Fibroblast of skin of right biceps (primary cell): ENCODE data around the gene CACNA1H.
"Not testable (repeated sequence)": the region's sequence is repeated elsewhere in the genome, so short reads cannot be mapped to it uniquely, and the experiment has no call there.

ENCODE experiments used
- DNase-seq: peaks from one replicate; pipeline ENCODE4 v3.0.0-alpha.2; 2013

Gene CACNA1H

DNA sequence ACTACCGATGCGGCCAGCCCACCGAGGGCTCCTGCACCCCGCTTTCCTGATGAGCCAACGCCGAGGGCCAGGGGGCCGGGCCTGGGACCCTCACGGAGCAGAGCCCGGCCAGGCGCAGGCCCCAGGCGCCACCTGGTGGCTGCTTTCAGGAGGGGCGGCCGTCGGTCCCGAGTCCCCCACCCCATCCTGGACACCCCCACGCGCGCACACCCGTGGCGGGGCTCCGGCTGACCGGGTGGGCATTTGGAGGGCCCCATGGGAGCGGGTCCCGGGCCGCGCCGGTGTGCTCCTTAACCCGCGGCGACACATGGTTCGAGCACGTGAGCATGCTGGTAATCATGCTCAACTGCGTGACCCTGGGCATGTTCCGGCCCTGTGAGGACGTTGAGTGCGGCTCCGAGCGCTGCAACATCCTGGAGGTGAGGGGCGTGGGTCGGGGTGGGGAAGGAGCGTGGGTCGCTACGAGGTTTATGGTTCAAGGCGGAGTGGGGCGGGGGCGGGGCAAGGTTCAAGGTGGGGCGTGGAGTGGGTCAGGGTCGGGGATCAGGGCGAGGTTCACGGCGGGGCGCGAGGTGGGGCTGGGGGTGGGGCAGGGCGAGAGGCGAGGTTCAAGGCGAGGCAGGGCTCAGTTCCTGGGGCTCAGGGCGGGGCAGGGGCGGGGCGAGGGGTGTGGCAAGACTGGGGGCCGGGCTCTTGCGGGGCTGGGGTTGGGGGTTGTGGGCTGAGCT lies 41.9 kb downstream of the CACNA1H start:
- DNase-seq, result no peak

- no peak for DNase-seq
These were observed 42.4 kb downstream of the CACNA1H start for GRCh38 chr16:1195393-1195666.

DNA sequence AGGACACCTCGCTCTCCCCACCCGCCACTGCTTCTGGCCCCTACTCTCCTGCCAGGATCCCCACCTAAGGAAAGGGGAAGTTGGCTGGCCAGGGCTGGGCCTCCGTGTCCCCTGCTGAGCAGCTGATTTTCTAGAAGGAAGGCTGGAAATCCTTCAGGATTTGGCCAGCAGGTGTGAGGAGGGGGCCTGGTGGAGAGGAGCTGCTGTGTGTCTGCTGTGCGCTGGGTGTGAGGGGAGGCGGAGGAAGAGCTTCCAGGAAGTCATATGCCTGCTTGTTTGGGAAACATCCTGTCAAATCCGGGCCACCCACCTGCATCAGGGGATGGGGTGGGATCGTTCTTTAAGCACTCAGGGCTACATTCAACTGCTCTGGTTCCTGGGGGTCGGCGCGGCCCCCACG lies 43.6 kb downstream of the CACNA1H start:
- DNase-seq, result no peak

GRCh38 chr16:1197237-1197866 lies 44.4 kb downstream of the CACNA1H start:
- no peak for DNase-seq

- no peak for DNase-seq
These were observed 45.3 kb downstream of the CACNA1H start for GRCh38 chr16:1198194-1198593.

- DNase-seq, result not testable (repeated sequence)
These were observed 45.9 kb downstream of the CACNA1H start for GRCh38 chr16:1198671-1199346.

GRCh38 chr16:1199347-1200013 lies 46.6 kb downstream of the CACNA1H start:
- DNase-seq, result no peak

- DNase-seq, result no peak
These were observed 47.2 kb downstream of the CACNA1H start for GRCh38 chr16:1200014-1200627.

- DNase-seq, result no peak
These were observed 48.5 kb downstream of the CACNA1H start for GRCh38 chr16:1201444-1201843.

DNA sequence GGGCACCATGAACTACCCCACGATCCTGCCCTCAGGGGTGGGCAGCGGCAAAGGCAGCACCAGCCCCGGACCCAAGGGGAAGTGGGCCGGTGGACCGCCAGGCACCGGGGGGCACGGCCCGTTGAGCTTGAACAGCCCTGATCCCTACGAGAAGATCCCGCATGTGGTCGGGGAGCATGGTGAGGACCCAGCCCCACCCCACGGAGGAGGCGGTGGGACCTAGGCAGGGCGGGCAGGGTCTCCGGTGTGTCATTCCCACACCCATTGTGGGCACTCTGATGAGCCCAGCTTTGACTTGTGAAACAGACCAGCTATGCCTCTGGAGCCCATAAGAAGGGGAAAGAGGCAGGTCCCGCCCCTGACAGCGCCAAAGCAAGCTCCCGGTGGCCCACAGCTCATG lies 49.4 kb downstream of the CACNA1H start:
- DNase-seq, result no peak

DNA sequence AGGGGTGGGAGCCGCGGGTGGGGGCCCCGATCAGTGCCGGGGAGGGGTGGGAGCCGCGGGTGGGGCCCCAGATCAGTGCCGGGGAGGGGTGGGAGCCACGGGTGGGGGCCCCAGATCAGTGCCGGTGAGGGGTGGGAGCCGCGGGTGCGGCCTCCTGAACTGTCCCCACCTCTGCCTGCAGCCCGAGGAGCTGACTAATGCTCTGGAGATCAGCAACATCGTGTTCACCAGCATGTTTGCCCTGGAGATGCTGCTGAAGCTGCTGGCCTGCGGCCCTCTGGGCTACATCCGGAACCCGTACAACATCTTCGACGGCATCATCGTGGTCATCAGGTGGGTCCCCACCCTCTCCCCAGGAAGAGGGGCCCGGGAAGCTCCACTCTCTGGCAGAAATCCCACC lies 52.0 kb downstream of the CACNA1H start:
- DNase-seq, result no peak

DNA sequence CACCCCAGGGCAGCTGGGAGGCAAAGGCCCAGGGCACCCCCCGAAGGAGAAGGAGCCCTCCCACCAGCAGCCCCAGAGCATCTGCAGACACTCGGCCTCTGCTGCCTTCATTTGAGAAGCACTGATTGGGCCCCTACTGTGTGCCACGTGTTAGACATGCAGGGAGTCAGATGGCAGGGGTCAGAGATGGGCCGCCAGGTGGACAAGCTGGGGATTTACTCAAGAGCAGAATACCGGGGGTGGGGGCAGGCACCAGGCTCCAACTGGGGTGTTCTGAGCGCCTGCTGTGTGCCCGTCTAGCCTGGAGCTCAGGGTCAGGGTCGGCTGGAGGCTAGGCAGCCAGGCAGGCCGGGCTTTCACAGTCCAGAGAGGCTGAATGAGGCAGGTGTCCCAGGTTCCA lies 53.4 kb downstream of the CACNA1H start:
- no peak for DNase-seq

GRCh38 chr16:1206786-1207185 lies 53.9 kb downstream of the CACNA1H start:
- no peak for DNase-seq

DNA sequence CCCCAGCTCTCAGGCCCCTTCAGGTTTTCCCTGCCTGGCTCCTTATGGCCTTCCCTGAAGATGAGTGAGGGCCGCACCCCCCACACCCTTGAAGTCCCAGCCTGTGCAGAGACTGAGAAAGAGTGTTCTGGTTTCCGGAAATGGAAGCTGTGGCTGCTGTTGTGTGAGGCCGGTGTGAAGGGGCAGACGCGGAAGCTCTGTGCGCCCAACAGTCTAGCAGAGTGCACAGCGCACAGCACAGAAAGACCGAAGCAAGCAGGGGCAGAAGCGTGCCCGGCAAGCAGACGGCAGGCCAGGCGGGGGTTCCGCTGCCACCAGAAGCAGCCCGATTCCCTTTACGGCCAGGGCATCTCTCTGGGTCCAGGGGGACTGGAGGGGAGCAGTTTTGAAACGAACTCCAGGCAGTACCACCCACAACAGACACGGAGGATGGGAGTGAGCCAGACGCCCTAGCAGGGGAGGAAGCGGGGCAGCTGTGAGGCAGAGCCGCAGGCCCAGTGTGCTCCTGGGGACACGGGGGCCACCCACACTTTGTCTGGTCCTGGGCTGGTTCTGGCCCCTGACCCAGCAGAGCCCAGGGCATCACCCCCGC lies 55.4 kb downstream of the CACNA1H start:
- DNase-seq, result no peak

- no peak for DNase-seq
These were observed 56.2 kb downstream of the CACNA1H start for GRCh38 chr16:1209081-1209480.

- no peak for DNase-seq
These were observed 57.6 kb downstream of the CACNA1H start for GRCh38 chr16:1210461-1210860.

GRCh38 chr16:1211451-1212268 lies 58.8 kb downstream of the CACNA1H start:
- no peak for DNase-seq

DNA sequence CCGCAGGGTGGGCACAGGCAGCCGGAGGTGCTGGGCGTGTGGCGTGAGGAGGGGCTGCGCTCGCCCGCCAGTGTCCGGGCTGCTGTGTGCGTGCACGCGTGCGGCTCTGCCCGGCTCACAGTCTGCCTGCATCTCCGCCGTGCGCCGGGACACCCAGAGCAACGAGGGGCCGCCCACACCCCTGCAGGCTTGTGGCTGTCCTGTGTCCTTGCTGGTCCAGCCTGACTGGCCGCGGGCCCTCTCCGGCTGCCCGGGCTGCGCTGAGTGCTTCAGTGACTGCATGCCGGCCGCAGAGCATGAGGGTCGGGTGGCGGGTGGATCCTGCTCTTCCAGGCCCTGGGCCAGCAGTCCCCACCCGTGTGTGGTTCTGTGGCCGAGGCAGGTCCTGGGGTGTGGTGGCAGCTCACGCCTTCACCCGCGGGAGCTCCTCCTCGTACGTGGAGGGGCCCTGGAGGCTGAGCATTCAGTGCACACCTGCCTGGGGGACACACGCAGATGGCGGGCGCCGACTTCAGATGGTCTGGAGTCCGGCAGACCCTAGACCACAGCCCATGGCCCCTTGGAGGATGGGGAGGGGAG lies 59.8 kb downstream of the CACNA1H start:
- no peak for DNase-seq

DNA sequence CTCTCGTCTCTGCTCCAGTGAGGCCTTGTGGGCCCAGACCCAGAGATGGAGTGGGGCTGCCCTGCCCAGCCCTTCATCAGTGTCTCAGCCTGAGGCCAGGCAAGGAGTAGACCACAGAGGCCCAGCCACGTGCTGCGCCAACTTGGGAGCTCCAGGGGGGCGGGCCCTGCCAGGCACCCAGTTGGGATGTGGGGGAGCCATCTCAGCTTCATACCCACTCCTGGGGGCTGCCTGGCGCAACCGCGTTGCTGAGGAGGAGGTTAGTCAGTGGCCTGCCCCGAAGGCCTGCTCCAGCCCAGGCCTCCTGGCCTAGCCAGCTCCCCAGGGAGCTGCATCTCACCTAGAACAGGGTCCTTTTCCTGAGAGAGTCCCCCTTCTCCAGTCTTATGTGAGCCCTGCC lies 60.3 kb downstream of the CACNA1H start:
- DNase-seq, result no peak

DNA sequence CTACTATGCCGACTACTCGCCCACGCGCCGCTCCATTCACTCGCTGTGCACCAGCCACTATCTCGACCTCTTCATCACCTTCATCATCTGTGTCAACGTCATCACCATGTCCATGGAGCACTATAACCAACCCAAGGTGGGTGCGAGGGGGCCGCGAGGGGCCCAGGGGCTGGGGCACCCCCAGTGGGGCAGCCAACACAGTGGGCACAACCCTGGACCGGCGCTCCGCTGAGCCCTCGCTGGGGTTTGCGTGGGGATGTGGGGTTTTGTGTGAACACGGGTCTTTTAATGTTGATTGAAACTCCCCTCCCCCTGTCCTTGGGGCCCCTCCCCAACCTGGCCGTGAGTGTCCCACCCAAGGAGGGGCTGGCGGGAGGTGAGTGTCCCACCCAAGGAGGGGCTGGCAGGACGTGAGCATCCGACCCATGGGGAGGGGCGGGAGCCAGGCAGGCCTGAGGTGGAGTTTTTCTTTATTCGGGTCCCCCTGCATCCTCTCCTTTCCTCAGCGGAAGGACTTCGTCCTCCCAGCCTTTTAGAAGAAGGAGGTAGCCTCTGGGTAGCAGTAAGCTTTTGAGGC lies 61.0 kb downstream of the CACNA1H start:
- DNase-seq, result no peak

DNA sequence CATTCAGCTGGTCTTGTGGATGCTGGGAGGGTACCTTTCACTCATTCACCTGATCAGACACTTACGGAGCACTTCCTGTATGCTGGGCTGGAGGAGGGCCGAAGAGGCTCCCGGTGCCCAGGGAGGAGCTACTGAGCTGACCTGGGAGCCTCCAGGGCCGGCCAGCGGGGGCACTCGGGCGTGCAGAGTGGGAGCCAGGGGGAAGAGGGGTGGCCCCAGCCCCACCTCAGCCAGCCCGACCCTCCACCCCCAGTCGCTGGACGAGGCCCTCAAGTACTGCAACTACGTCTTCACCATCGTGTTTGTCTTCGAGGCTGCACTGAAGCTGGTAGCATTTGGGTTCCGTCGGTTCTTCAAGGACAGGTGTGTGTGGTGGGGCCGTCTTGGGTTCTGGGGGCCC lies 61.8 kb downstream of the CACNA1H start:
- DNase-seq, result no peak
